Measurements from ENCODE around the gene AGO3. TPM values are rescaled to one million over a fixed set of nuclear protein-coding genes. Genes with fewer than 3 reads are reported as not detected.
A peak's percentile ranks its signal among the peaks of the same experiment; 100 is the strongest.

AGO3 gene
- total and polyA plus RNA-seq, 5 donors from 2014 or later = 8.1 to 36.7 (median 9.6) TPM

DNA sequence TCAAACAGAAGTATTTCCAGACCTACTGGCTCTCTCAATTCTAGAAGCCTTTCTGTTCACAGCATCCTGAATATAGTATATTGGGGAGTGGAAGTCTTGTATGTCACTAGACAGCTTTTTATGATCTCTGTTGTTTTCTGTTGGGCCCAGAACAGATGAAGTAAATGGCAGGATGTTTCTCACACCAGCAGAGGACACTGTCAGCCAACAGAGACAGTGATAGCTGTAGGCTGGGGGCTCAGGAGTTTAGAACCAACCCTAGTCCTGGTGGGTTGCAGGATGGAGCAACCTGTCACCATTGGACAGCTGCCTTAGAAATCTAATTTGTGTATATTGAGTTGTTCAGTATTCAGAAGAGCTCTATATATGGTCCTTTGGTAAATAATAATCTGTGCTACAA is 31.0 kb upstream of the AGO3 start:
- no peaks in the 10 kb centered on the region for H3K27me3 ChIP-seq (ENCODE audit: control insufficient read depth, insufficient read depth, low read length)
- H3K4me1 Mint-ChIP-seq = peaks cover 0 to 4% (median 0%) of the 10 kb centered on the region in 4 donors
- H3K27ac Mint-ChIP-seq = peak overlapping the region in 1 of 3 donors; percentile 22
- H3K36me3 Mint-ChIP-seq = peaks cover 47% of the 10 kb centered on the region
- DNase-seq = no peak
- no peaks in the 10 kb centered on the region for H3K9me3 Mint-ChIP-seq
- no peak overlapping the region for H3K4me3 Mint-ChIP-seq
- no peak overlapping the region for H3K4me3 ChIP-seq (ENCODE audit: low read depth, low read length)
- no peaks in the 10 kb centered on the region for H3K27me3 Mint-ChIP-seq
- no peaks in the 10 kb centered on the region for H3K4me1 ChIP-seq (ENCODE audit: control insufficient read depth, insufficient read depth, low read length, poor library complexity, severe bottlenecking)
- H3K9me3 ChIP-seq (ENCODE audit: control insufficient read depth in 2 of 2, low read length in 2 of 2) = no peaks in the 10 kb centered on the region
- no peak overlapping the region for H3K27ac ChIP-seq (ENCODE audit: insufficient read depth, low read length, poor library complexity, severe bottlenecking)
- no peak for ATAC-seq (ENCODE audit: low read depth in 2 of 2)
- peaks cover 60% of the 10 kb centered on the region for H3K36me3 ChIP-seq (ENCODE audit: control insufficient read depth, insufficient read depth, low read length)

DNA sequence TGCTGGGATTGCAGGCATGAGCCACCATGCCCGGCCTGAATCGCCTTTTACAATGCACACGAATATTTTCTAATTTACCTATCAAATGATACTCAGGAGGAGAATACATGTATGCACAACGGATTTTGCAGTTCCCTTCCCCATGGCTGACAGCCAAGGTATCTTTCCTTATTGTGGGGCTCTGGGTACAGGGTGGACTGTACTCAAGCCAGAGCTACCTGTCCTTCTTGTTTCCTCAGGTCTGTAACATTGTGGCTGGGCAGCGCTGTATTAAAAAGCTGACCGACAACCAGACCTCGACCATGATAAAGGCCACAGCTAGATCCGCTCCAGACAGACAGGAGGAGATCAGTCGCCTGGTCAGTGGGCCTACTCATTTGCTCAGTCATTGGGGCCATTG is 29.7 kb upstream of the AGO3 start:
- DNase-seq = no peak
- no peak for ATAC-seq (ENCODE audit: low read depth in 2 of 2)
- no peaks in the 10 kb centered on the region for H3K4me1 Mint-ChIP-seq
- no peak overlapping the region for H3K4me3 Mint-ChIP-seq
- Histone ChIP-seq H3K4me1 (ENCODE audit: control insufficient read depth, insufficient read depth, low read length, poor library complexity, severe bottlenecking) (no peaks in the 10 kb centered on the region), H3K9me3 (ENCODE audit: control insufficient read depth in 2 of 2, low read length in 2 of 2) (no peaks in the 10 kb centered on the region), H3K27ac (ENCODE audit: insufficient read depth, low read length, poor library complexity, severe bottlenecking) (no peak overlapping the region), H3K36me3 (ENCODE audit: control insufficient read depth, insufficient read depth, low read length) (peaks cover 62% of the 10 kb centered on the region), H3K27me3 (ENCODE audit: control insufficient read depth, insufficient read depth, low read length) (no peaks in the 10 kb centered on the region), H3K4me3 (ENCODE audit: low read depth, low read length) (no peak overlapping the region)
- no peak overlapping the region for H3K27ac Mint-ChIP-seq
- H3K9me3 Mint-ChIP-seq = no peaks in the 10 kb centered on the region
- H3K36me3 Mint-ChIP-seq = peaks cover 44% of the 10 kb centered on the region
- no peaks in the 10 kb centered on the region for H3K27me3 Mint-ChIP-seq

DNA sequence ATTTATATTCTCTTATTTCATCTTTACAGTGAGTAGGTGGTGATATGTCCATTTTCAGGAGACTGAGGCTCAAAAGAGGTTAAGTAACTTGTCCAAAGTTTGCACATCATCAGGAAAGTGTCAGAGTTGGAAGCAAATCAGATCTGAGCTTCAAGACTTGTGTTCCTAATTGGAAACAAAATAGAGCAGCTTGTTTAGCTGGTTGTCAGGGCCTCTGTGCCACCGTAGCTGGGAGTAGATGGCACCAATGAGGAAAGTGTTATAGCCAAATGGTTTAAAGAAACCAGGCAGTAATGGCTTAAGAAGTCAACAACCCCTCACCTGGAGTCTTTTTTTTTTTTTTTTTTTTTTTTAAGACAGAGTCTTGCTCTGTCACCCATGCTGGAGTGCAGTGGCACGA is 28.2 kb upstream of the AGO3 start:
- no peaks in the 10 kb centered on the region for H3K27me3 ChIP-seq (ENCODE audit: control insufficient read depth, insufficient read depth, low read length)
- H3K4me3 ChIP-seq (ENCODE audit: low read depth, low read length) = no peak overlapping the region
- peaks cover 68% of the 10 kb centered on the region for H3K36me3 ChIP-seq (ENCODE audit: control insufficient read depth, insufficient read depth, low read length)
- no peak overlapping the region for H3K27ac ChIP-seq (ENCODE audit: insufficient read depth, low read length, poor library complexity, severe bottlenecking)
- Mint-ChIP-seq H3K36me3 (peaks cover 51% of the 10 kb centered on the region), H3K4me1 (no peaks in the 10 kb centered on the region), H3K9me3 (no peaks in the 10 kb centered on the region), H3K27me3 (no peaks in the 10 kb centered on the region), H3K4me3 (no peak overlapping the region), H3K27ac (no peak overlapping the region)
- H3K4me1 ChIP-seq (ENCODE audit: control insufficient read depth, insufficient read depth, low read length, poor library complexity, severe bottlenecking) = no peaks in the 10 kb centered on the region
- no peaks in the 10 kb centered on the region for H3K9me3 ChIP-seq (ENCODE audit: control insufficient read depth in 2 of 2, low read length in 2 of 2)
- ATAC-seq (ENCODE audit: low read depth in 2 of 2) (no peak), DNase-seq (no peak)

DNA sequence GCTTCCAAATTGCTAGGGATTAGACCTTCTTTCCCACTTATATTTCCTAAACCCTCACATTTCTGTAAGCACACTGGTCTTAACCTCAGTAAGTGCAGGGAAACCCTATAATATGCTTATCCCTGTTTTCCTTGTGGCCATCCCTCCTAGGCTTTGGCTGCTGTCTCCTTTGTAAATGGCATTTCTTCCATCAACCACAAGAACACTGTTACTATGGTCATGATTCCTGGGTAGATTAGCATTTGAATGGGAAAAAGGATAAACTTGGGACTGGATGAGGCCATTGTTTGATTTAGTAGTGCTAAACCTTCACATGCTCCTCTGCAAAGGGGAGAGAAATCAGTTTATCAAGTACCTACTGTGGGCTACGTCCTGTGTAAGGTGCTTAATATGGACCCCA is 16.2 kb upstream of the AGO3 start:
- Mint-ChIP-seq H3K4me1 (no peaks in the 10 kb centered on the region), H3K27ac (no peak overlapping the region)

DNA sequence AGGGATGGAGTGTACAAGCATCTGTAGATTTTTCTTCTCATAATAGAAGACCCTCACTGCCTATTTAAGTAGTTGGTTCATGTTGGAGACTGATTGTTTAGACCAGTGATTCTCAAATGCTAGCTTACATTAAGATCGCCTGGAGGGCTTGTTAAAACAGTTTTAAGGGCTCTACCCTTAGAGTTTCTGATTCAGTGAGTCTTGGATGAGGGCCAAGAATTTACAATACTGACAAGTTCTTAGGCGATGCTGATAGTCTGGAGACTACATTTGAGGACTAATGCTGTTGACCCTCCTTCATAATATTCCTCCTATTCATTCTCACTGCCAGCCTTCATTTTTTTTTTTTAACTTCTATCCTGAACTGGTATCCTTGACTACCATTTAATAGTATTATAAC is 15.2 kb upstream of the AGO3 start:
- Mint-ChIP-seq H3K4me1 (no peaks in the 10 kb centered on the region), H3K9me3 (no peaks in the 10 kb centered on the region), H3K27ac (no peak overlapping the region), H3K36me3 (peaks cover 75% of the 10 kb centered on the region), H3K27me3 (no peaks in the 10 kb centered on the region), H3K4me3 (no peak overlapping the region)
- no peaks in the 10 kb centered on the region for H3K4me1 ChIP-seq (ENCODE audit: control insufficient read depth, insufficient read depth, low read length, poor library complexity, severe bottlenecking)
- no peak overlapping the region for H3K4me3 ChIP-seq (ENCODE audit: low read depth, low read length)
- no peaks in the 10 kb centered on the region for H3K27me3 ChIP-seq (ENCODE audit: control insufficient read depth, insufficient read depth, low read length)
- ATAC-seq (ENCODE audit: low read depth in 2 of 2) = no peak
- no peak for DNase-seq
- no peaks in the 10 kb centered on the region for H3K9me3 ChIP-seq (ENCODE audit: control insufficient read depth in 2 of 2, low read length in 2 of 2)
- H3K27ac ChIP-seq (ENCODE audit: insufficient read depth, low read length, poor library complexity, severe bottlenecking) = no peak overlapping the region
- H3K36me3 ChIP-seq (ENCODE audit: control insufficient read depth, insufficient read depth, low read length) = peaks cover 78% of the 10 kb centered on the region

More for the DNA sequence above, 16.2 kb upstream of the AGO3 start:
- Histone ChIP-seq H3K36me3 (ENCODE audit: control insufficient read depth, insufficient read depth, low read length) (peaks cover 81% of the 10 kb centered on the region), H3K9me3 (ENCODE audit: control insufficient read depth in 2 of 2, low read length in 2 of 2) (no peaks in the 10 kb centered on the region), H3K4me3 (ENCODE audit: low read depth, low read length) (no peak overlapping the region), H3K27ac (ENCODE audit: insufficient read depth, low read length, poor library complexity, severe bottlenecking) (no peak overlapping the region), H3K4me1 (ENCODE audit: control insufficient read depth, insufficient read depth, low read length, poor library complexity, severe bottlenecking) (no peaks in the 10 kb centered on the region), H3K27me3 (ENCODE audit: control insufficient read depth, insufficient read depth, low read length) (no peaks in the 10 kb centered on the region)
- Mint-ChIP-seq H3K36me3 (peaks cover 66% of the 10 kb centered on the region), H3K27me3 (no peaks in the 10 kb centered on the region), H3K4me3 (no peak overlapping the region), H3K9me3 (no peaks in the 10 kb centered on the region)
- DNase-seq (no peak), ATAC-seq (ENCODE audit: low read depth in 2 of 2) (no peak)

DNA sequence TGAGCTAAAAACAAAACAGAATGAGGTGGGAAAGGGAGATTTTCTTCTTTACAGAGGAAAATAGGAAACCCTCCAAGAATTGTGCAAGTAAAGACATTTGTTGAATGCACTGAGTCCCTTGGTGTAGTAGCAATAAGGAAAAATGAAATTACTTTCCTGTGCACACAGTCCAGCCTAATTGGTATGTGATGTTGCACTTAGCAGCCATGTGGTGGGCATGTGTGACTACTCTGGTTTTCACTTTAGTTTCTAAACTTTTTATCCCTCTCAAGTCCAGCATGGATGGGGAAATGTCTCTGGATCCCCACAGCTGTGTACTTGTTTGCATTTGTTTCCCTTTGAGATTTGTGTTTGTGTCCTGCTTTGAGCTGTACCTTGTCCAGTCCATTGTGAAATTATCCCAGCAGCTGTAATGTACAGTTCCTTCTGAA is 7.1 kb upstream of the AGO3 start:
- H3K27ac ChIP-seq (ENCODE audit: insufficient read depth, low read length, poor library complexity, severe bottlenecking) = no peak overlapping the region
- Mint-ChIP-seq H3K27me3 (no peaks in the 10 kb centered on the region), H3K4me1 (peaks cover 0 to 3% (median 0%) of the 10 kb centered on the region in 4 donors), H3K27ac (peak overlapping the region in 1 of 3 donors; percentile 17), H3K9me3 (no peaks in the 10 kb centered on the region), H3K4me3 (no peak overlapping the region), H3K36me3 (peaks cover 25% of the 10 kb centered on the region)
- no peak overlapping the region for H3K4me3 ChIP-seq (ENCODE audit: low read depth, low read length)
- peaks cover 15% of the 10 kb centered on the region for H3K36me3 ChIP-seq (ENCODE audit: control insufficient read depth, insufficient read depth, low read length)
- no peaks in the 10 kb centered on the region for H3K9me3 ChIP-seq (ENCODE audit: control insufficient read depth in 2 of 2, low read length in 2 of 2)
- DNase-seq (no peak), ATAC-seq (ENCODE audit: low read depth in 2 of 2) (no peak)
- H3K27me3 ChIP-seq (ENCODE audit: control insufficient read depth, insufficient read depth, low read length) = no peaks in the 10 kb centered on the region
- no peaks in the 10 kb centered on the region for H3K4me1 ChIP-seq (ENCODE audit: control insufficient read depth, insufficient read depth, low read length, poor library complexity, severe bottlenecking)

DNA sequence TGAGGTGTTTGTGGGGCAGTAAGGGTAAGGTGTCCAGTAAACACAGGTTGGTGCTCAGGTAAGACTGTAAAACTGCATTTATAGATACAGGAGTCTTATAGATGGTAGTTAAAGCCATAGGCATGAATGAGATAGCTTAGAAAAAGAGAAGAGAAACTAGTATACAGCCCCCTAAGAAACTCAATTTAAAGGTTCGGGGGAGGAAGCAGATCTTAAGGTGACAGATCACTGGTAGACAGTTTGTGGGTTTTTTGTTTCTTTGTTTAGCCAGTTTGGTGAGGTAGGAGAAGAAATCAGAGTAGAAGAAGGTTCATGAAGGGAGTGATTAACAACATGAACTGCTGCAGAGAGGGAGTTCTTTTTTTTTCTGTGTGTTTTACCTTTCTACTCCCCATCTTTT is 6.1 kb upstream of the AGO3 start:
- DNase-seq (no peak), ATAC-seq (ENCODE audit: low read depth in 2 of 2) (no peak)
- Mint-ChIP-seq H3K4me3 (no peak overlapping the region), H3K9me3 (no peaks in the 10 kb centered on the region), H3K36me3 (peaks cover 15% of the 10 kb centered on the region), H3K27me3 (no peaks in the 10 kb centered on the region), H3K27ac (peak overlapping the region in 1 of 3 donors; percentile 27), H3K4me1 (peaks cover 0 to 5% (median 2%) of the 10 kb centered on the region in 4 donors)
- peaks cover 5% of the 10 kb centered on the region for H3K36me3 ChIP-seq (ENCODE audit: control insufficient read depth, insufficient read depth, low read length)
- H3K4me1 ChIP-seq (ENCODE audit: control insufficient read depth, insufficient read depth, low read length, poor library complexity, severe bottlenecking) = peaks cover under 1% of the 10 kb centered on the region
- H3K4me3 ChIP-seq (ENCODE audit: low read depth, low read length) = no peak overlapping the region
- no peak overlapping the region for H3K27ac ChIP-seq (ENCODE audit: insufficient read depth, low read length, poor library complexity, severe bottlenecking)
- no peaks in the 10 kb centered on the region for H3K27me3 ChIP-seq (ENCODE audit: control insufficient read depth, insufficient read depth, low read length)
- no peaks in the 10 kb centered on the region for H3K9me3 ChIP-seq (ENCODE audit: control insufficient read depth in 2 of 2, low read length in 2 of 2)

DNA sequence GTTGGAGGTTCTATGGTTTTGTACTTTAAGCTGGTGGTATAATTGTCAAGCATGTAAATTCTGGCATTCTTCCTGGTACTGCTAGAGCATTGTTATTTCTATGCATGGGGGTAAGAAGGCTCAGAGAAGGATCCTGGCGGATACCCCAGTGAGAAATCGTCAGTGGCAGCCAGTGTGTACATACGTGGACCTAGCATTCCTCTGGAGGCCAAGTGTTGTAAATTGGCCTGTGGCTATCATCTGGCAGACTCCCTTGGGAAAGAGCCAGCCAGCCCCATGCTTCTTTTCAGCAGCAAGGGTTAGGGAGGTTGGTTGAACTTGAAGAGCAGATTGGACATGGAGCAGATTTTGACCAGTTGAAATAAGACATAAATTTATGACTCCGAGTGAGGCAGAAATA is 5.2 kb upstream of the AGO3 start:
- H3K27me3 ChIP-seq (ENCODE audit: control insufficient read depth, insufficient read depth, low read length) = no peaks in the 10 kb centered on the region
- no peak overlapping the region for H3K4me3 ChIP-seq (ENCODE audit: low read depth, low read length)
- Mint-ChIP-seq H3K36me3 (peaks cover 6% of the 10 kb centered on the region), H3K27ac (no peak overlapping the region), H3K9me3 (no peaks in the 10 kb centered on the region), H3K4me1 (peaks cover 0 to 7% (median 6%) of the 10 kb centered on the region in 4 donors), H3K27me3 (no peaks in the 10 kb centered on the region), H3K4me3 (peak overlapping the region in 1 of 4 donors; percentile 56)
- no peak for ATAC-seq (ENCODE audit: low read depth in 2 of 2)
- no peaks in the 10 kb centered on the region for H3K36me3 ChIP-seq (ENCODE audit: control insufficient read depth, insufficient read depth, low read length)
- no peak overlapping the region for H3K27ac ChIP-seq (ENCODE audit: insufficient read depth, low read length, poor library complexity, severe bottlenecking)
- no peaks in the 10 kb centered on the region for H3K9me3 ChIP-seq (ENCODE audit: control insufficient read depth in 2 of 2, low read length in 2 of 2)
- DNase-seq = no peak
- H3K4me1 ChIP-seq (ENCODE audit: control insufficient read depth, insufficient read depth, low read length, poor library complexity, severe bottlenecking) = peaks cover 8% of the 10 kb centered on the region

Measured in CD4-positive, CD25-positive, alpha-beta regulatory T cell (primary cell).